ENCODE measurements around the gene TNNI3K. TPM values are rescaled to one million over a fixed set of nuclear protein-coding genes. Genes with fewer than 3 reads are reported as not detected.

Gene TNNI3K
- polyA plus RNA-seq, 1 donor from 2014 or later = 3.5 TPM

GRCh38 chr1:74470251-74470650, 235.1 kb downstream of the TNNI3K start:
- no peak overlapping the region for H3K9ac ChIP-seq (ENCODE audit: low read length)
- no peaks in the 10 kb centered on the region for H3K9me3 ChIP-seq (ENCODE audit: low read length)
- no peaks in the 10 kb centered on the region for H3K9me2 ChIP-seq (ENCODE audit: insufficient read depth, low read length)
- H3K79me2 ChIP-seq (replicated peaks; ENCODE audit: insufficient read depth, low read length) = no peaks in the 10 kb centered on the region
- H3K4me2 ChIP-seq (ENCODE audit: low read length) = no peak overlapping the region
- TF ChIP-seq, protein P1, sequence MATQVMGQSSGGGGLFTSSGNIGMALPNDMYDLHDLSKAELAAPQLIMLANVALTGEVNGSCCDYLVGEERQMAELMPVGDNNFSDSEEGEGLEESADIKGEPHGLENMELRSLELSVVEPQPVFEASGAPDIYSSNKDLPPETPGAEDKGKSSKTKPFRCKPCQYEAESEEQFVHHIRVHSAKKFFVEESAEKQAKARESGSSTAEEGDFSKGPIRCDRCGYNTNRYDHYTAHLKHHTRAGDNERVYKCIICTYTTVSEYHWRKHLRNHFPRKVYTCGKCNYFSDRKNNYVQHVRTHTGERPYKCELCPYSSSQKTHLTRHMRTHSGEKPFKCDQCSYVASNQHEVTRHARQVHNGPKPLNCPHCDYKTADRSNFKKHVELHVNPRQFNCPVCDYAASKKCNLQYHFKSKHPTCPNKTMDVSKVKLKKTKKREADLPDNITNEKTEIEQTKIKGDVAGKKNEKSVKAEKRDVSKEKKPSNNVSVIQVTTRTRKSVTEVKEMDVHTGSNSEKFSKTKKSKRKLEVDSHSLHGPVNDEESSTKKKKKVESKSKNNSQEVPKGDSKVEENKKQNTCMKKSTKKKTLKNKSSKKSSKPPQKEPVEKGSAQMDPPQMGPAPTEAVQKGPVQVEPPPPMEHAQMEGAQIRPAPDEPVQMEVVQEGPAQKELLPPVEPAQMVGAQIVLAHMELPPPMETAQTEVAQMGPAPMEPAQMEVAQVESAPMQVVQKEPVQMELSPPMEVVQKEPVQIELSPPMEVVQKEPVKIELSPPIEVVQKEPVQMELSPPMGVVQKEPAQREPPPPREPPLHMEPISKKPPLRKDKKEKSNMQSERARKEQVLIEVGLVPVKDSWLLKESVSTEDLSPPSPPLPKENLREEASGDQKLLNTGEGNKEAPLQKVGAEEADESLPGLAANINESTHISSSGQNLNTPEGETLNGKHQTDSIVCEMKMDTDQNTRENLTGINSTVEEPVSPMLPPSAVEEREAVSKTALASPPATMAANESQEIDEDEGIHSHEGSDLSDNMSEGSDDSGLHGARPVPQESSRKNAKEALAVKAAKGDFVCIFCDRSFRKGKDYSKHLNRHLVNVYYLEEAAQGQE (IDR thresholded peaks at IDR 0.05; ENCODE audit: borderline replicate concordance) = no peak
- TF ChIP-seq POLR2AphosphoS5 (IDR thresholded peaks at IDR 0.05) = no peak
- no peak for TF ChIP-seq TAF1 (IDR thresholded peaks at IDR 0.05; ENCODE audit: low read depth)
- TF ChIP-seq, protein P2, sequence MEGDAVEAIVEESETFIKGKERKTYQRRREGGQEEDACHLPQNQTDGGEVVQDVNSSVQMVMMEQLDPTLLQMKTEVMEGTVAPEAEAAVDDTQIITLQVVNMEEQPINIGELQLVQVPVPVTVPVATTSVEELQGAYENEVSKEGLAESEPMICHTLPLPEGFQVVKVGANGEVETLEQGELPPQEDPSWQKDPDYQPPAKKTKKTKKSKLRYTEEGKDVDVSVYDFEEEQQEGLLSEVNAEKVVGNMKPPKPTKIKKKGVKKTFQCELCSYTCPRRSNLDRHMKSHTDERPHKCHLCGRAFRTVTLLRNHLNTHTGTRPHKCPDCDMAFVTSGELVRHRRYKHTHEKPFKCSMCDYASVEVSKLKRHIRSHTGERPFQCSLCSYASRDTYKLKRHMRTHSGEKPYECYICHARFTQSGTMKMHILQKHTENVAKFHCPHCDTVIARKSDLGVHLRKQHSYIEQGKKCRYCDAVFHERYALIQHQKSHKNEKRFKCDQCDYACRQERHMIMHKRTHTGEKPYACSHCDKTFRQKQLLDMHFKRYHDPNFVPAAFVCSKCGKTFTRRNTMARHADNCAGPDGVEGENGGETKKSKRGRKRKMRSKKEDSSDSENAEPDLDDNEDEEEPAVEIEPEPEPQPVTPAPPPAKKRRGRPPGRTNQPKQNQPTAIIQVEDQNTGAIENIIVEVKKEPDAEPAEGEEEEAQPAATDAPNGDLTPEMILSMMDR (IDR thresholded peaks at IDR 0.05; ENCODE audit: poor library complexity, severe bottlenecking) = no peak
- TF ChIP-seq RAD21 (conservative IDR thresholded peaks at IDR 0.05) = no peak
- TF ChIP-seq MXI1 (conservative IDR thresholded peaks at IDR 0.05; ENCODE audit: poor library complexity, severe bottlenecking) = no peak
- no peak for TF ChIP-seq EZH2 (IDR thresholded peaks at IDR 0.05; ENCODE audit: borderline replicate concordance, insufficient read depth, low read length, poor library complexity, severe bottlenecking)
- no peak for TF ChIP-seq SMC3 (conservative IDR thresholded peaks at IDR 0.05; ENCODE audit: poor library complexity)
- TF ChIP-seq EP300 (conservative IDR thresholded peaks at IDR 0.05; ENCODE audit: poor library complexity, severe bottlenecking) = no peak
- H3K27me3 ChIP-seq (ENCODE audit: insufficient read depth, low read depth, low read length) = no peaks in the 10 kb centered on the region
- H4K20me1 ChIP-seq (ENCODE audit: insufficient read depth) = no peaks in the 10 kb centered on the region
- no peak overlapping the region for H3K27ac ChIP-seq (ENCODE audit: low read length)
- H3K4me3 ChIP-seq (ENCODE audit: low read length) = no peak overlapping the region
- peaks cover 3% of the 10 kb centered on the region for H3F3A ChIP-seq (ENCODE audit: insufficient read depth, low read length, poor library complexity, severe bottlenecking)
- no peak overlapping the region for H2AFZ ChIP-seq (ENCODE audit: low read depth, low read length)
- no peaks in the 10 kb centered on the region for H3K36me3 ChIP-seq (ENCODE audit: insufficient read depth, low read length)

- H3K4me3 ChIP-seq (ENCODE audit: low read length) = no peak overlapping the region
- H3K9ac ChIP-seq (ENCODE audit: low read length) = no peak overlapping the region
- H3K79me2 ChIP-seq (replicated peaks; ENCODE audit: insufficient read depth, low read length) = no peaks in the 10 kb centered on the region
- H4K20me1 ChIP-seq (ENCODE audit: insufficient read depth) = no peaks in the 10 kb centered on the region
- no peak overlapping the region for H3K27ac ChIP-seq (ENCODE audit: low read length)
- H2AFZ ChIP-seq (ENCODE audit: low read depth, low read length) = no peak overlapping the region
- peaks cover 7% of the 10 kb centered on the region for H3F3A ChIP-seq (ENCODE audit: insufficient read depth, low read length, poor library complexity, severe bottlenecking)
- no peaks in the 10 kb centered on the region for H3K9me3 ChIP-seq (ENCODE audit: low read length)
- no peaks in the 10 kb centered on the region for H3K9me2 ChIP-seq (ENCODE audit: insufficient read depth, low read length)
- no peak overlapping the region for H3K4me2 ChIP-seq (ENCODE audit: low read length)
- TF ChIP-seq, protein P1 (IDR thresholded peaks at IDR 0.05; ENCODE audit: borderline replicate concordance) = no peak
- TF ChIP-seq MXI1 (conservative IDR thresholded peaks at IDR 0.05; ENCODE audit: poor library complexity, severe bottlenecking) = no peak
- TF ChIP-seq EP300 (conservative IDR thresholded peaks at IDR 0.05; ENCODE audit: poor library complexity, severe bottlenecking) = no peak
- TF ChIP-seq SMC3 (conservative IDR thresholded peaks at IDR 0.05; ENCODE audit: poor library complexity) = no peak
- TF ChIP-seq, protein P2 (IDR thresholded peaks at IDR 0.05; ENCODE audit: poor library complexity, severe bottlenecking) = no peak
- TF ChIP-seq RAD21 (conservative IDR thresholded peaks at IDR 0.05) = no peak
- TF ChIP-seq TAF1 (IDR thresholded peaks at IDR 0.05; ENCODE audit: low read depth) = no peak
- no peak for TF ChIP-seq EZH2 (IDR thresholded peaks at IDR 0.05; ENCODE audit: borderline replicate concordance, insufficient read depth, low read length, poor library complexity, severe bottlenecking)
- no peak for TF ChIP-seq POLR2AphosphoS5 (IDR thresholded peaks at IDR 0.05)
- no peaks in the 10 kb centered on the region for H3K36me3 ChIP-seq (ENCODE audit: insufficient read depth, low read length)
- no peaks in the 10 kb centered on the region for H3K27me3 ChIP-seq (ENCODE audit: insufficient read depth, low read depth, low read length)
Observed at GRCh38 chr1:74470936-74471335, 235.7 kb downstream of the TNNI3K start.

Data from neural cell (in vitro differentiated cells).